ENCODE measurements around the gene SRRM1.

GRCh38 chr1:24643363-24644099 lies 429 bp downstream of the SRRM1 start:
- no peak for TF ChIP-seq CTCF (IDR thresholded peaks at IDR 0.05; ENCODE audit: extremely low read depth in 1 of 2, insufficient read depth in 1 of 2, low read depth in 1 of 2, low read length in 2 of 2)
- no peak for TF ChIP-seq EZH2 (IDR thresholded peaks at IDR 0.05; ENCODE audit: borderline replicate concordance, low read depth, low read length, severe bottlenecking)
- TF ChIP-seq MYC (IDR thresholded peaks at IDR 0.05; ENCODE audit: low read depth, low read length) = no peak
- TF ChIP-seq POLR2AphosphoS5 (IDR thresholded peaks at IDR 0.05; ENCODE audit: insufficient read depth, low read depth, low read length) = no peak
- TF ChIP-seq JUN (IDR thresholded peaks at IDR 0.05; ENCODE audit: borderline replicate concordance, insufficient read depth, insufficient read length, low read depth) = no peak
- no peak for TF ChIP-seq MAX (IDR thresholded peaks at IDR 0.05; ENCODE audit: insufficient read depth, insufficient read length)
- TF ChIP-seq POLR2A (IDR thresholded peaks at IDR 0.05; ENCODE audit: low read depth, low read length) = no peak

All from endothelial cell of umbilical vein (primary cell).